OCI-LY1 (cell line): ENCODE results near the gene PDE8A.

Source experiments
- H2AFZ ChIP-seq: fragments of 200-600 bp; sonication (generic), shearing (Covaris generic); 2 replicates; pipeline ENCODE4 v1.6.0; 2014; ENCODE audit warnings: antibody characterized with exemption, mild to moderate bottlenecking, low read length
- H3F3A ChIP-seq: fragments of 200-600 bp; sonication (generic), shearing (Covaris generic); 2 replicates; pipeline ENCODE4 v1.6.0; 2014; ENCODE audit warnings: mild to moderate bottlenecking, antibody characterized with exemption, low read length, moderate library complexity; ENCODE audit not compliant: insufficient read depth
- H3K27ac ChIP-seq: fragments of 200-600 bp; sonication (generic); 2 replicates; pipeline ENCODE4 v1.5.1; 2014; ENCODE audit warnings: low read length, mixed run types, mild to moderate bottlenecking, low read depth; ENCODE audit not compliant: poor library complexity, severe bottlenecking
- H3K27me3 ChIP-seq: fragments of 200-600 bp; sonication (generic); 2 replicates; pipeline ENCODE4 v1.6.0; 2014; ENCODE audit warnings: antibody characterized with exemption, mild to moderate bottlenecking, low read length, moderate library complexity; ENCODE audit not compliant: insufficient read depth
- H3K36me3 ChIP-seq: fragments of 200-600 bp; sonication (generic); 2 replicates; pipeline ENCODE4 v1.6.1; 2014; ENCODE audit warnings: mild to moderate bottlenecking, antibody characterized with exemption, low read length, moderate library complexity, mixed read lengths; ENCODE audit not compliant: insufficient read depth
- H3K4me1 ChIP-seq: fragments of 200-600 bp; sonication (generic); 2 replicates; pipeline ENCODE4 v1.5.1; 2014; ENCODE audit warnings: mild to moderate bottlenecking, low read length, moderate library complexity; ENCODE audit not compliant: insufficient read depth, severe bottlenecking
- H3K4me2 ChIP-seq: fragments of 200-600 bp; sonication (generic), shearing (Covaris generic); 2 replicates; pipeline ENCODE4 v1.6.1; 2014; ENCODE audit warnings: low read length
- H3K4me3 ChIP-seq: fragments of 200-600 bp; sonication (generic); 2 replicates; pipeline ENCODE4 v1.5.1; 2014; ENCODE audit warnings: low read length, low read depth, mild to moderate bottlenecking, mixed read lengths; ENCODE audit not compliant: poor library complexity, severe bottlenecking
- H3K79me2 ChIP-seq: fragments of 200-600 bp; shearing (Covaris generic); 2 replicates; pipeline ENCODE4 v1.6.1; 2016; ENCODE audit warnings: mixed run types, low read length, mixed read lengths; ENCODE audit not compliant: insufficient read depth
- H3K9ac ChIP-seq: fragments of 200-600 bp; sonication (generic), shearing (Covaris generic); 2 replicates; pipeline ENCODE4 v1.6.1; 2014; ENCODE audit warnings: mild to moderate bottlenecking, low read length, mixed read lengths
- H3K9me2 ChIP-seq: fragments of 200-600 bp; sonication (generic), shearing (Covaris generic); 2 replicates; pipeline ENCODE4 v1.6.1; 2014; ENCODE audit warnings: low read depth, mild to moderate bottlenecking, low read length, mixed read lengths
- H3K9me3 ChIP-seq: fragments of 200-600 bp; shearing (Covaris generic); 2 replicates; pipeline ENCODE4 v1.6.1; 2014; ENCODE audit warnings: low read length, mixed read lengths
- H4K20me1 ChIP-seq: fragments of 200-600 bp; sonication (generic), shearing (Covaris generic); 2 replicates; pipeline ENCODE4 v1.6.0; 2016; ENCODE audit warnings: mild to moderate bottlenecking, low read length; ENCODE audit not compliant: insufficient read depth
- CTCF ChIP-seq: fragments of 200-600 bp; sonication (generic), shearing (Covaris generic); IDR thresholded peaks from 2 replicates; pipeline ENCODE4 v1.5.1; 2017; ENCODE audit warnings: mild to moderate bottlenecking, antibody characterized with exemption, low read length, moderate library complexity, mixed read lengths
- EZH2 ChIP-seq: fragments of 200-600 bp; sonication (generic), shearing (Covaris generic); IDR thresholded peaks from 2 replicates; pipeline ENCODE4 v1.8.0; 2017; ENCODE audit warnings: borderline replicate concordance, mixed run types, mild to moderate bottlenecking, antibody characterized with exemption, low read length, moderate library complexity, mixed read lengths

The PDE8A gene

GRCh38 chr15:85099195-85099803, 117.6 kb downstream of the PDE8A start:
- H2AFZ ChIP-seq: no peak overlapping the region
- H3K4me1 ChIP-seq: no peaks in the 10 kb centered on the region
- no peak overlapping the region for H3K4me2 ChIP-seq
- no peaks in the 10 kb centered on the region for H3K9me2 ChIP-seq
- H3K9ac ChIP-seq: no peak overlapping the region
- no peak overlapping the region for H3K27ac ChIP-seq
- no peaks in the 10 kb centered on the region for H3K27me3 ChIP-seq
- H3K4me3 ChIP-seq: no peak overlapping the region
- TF ChIP-seq CTCF (no peak), EZH2 (no peak)
- H3K9me3 ChIP-seq: no peaks in the 10 kb centered on the region
- H4K20me1 ChIP-seq: no peaks in the 10 kb centered on the region
- H3F3A ChIP-seq: no peaks in the 10 kb centered on the region
- H3K36me3 ChIP-seq: no peaks in the 10 kb centered on the region
- no peaks in the 10 kb centered on the region for H3K79me2 ChIP-seq

DNA sequence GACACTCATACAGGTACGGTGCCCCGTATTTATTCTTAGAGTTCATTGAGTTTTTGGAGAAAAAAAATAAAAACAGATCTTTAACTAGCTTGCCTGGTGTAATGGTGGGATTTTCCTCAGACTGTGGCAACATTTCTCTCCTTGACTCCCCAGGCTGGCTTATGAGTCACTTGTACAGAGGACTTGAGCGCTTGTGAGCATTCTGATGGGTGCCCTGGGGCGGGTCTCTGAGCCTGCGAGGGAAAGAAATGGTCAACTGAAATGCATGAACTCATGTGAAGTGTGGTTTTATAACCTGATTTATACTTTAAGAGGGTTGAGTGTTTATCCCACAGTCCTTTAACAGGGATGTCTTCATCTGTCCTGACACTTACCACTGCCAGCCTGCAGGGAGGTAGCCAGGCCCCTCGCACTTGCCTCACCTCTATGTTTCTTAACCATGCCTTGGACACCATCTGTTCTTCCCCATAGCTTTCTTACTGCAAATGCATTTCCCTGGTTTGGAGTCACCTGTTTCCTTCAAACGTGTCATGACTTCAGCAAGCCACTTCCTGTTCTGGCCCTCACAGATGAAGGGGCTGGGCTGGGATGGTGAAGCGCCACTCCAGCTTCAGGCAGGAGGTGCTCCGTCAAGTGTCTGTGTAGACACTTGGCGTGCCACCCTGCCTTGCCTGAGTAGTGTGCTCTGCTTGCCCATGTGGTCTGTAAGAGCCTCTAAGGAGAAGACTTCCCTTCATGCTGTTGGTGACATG, 118.7 kb downstream of the PDE8A start:
- Histone ChIP-seq H3K36me3 (no peaks in the 10 kb centered on the region), H2AFZ (no peak overlapping the region), H3K4me1 (no peaks in the 10 kb centered on the region), H3K9me3 (no peaks in the 10 kb centered on the region), H3K4me2 (no peak overlapping the region), H3K79me2 (no peaks in the 10 kb centered on the region), H3K9ac (no peak overlapping the region), H3K4me3 (no peak overlapping the region), H3K9me2 (no peaks in the 10 kb centered on the region), H3K27me3 (no peaks in the 10 kb centered on the region), H4K20me1 (no peaks in the 10 kb centered on the region), H3F3A (no peaks in the 10 kb centered on the region), H3K27ac (no peak overlapping the region)
- TF ChIP-seq EZH2 (no peak), CTCF (no peak)

GRCh38 chr15:85104584-85104983, 122.9 kb downstream of the PDE8A start:
- Histone ChIP-seq H3K4me1 (no peaks in the 10 kb centered on the region), H3K79me2 (no peaks in the 10 kb centered on the region), H3K9ac (no peak overlapping the region), H2AFZ (no peak overlapping the region), H3K9me2 (no peaks in the 10 kb centered on the region), H3K27ac (no peak overlapping the region), H3K27me3 (no peaks in the 10 kb centered on the region), H3K4me2 (no peak overlapping the region), H3K36me3 (no peaks in the 10 kb centered on the region), H3K9me3 (no peaks in the 10 kb centered on the region), H3K4me3 (no peak overlapping the region), H3F3A (no peaks in the 10 kb centered on the region), H4K20me1 (no peaks in the 10 kb centered on the region)
- TF ChIP-seq CTCF: no peak
- no peak for TF ChIP-seq EZH2
